ENCODE measurements around the gene TOP3B. TPM values are rescaled to one million over a fixed set of nuclear protein-coding genes. Genes with fewer than 3 reads are reported as not detected.

The TOP3B gene
- total and polyA plus RNA-seq, 5 donors from 2014 or later, result 13.1 to 56.7 (median 15.3) TPM

GRCh38 chr22:21946262-21946925, 36.2 kb downstream of the TOP3B start:
- no peaks in the 10 kb centered on the region for H3K36me3 ChIP-seq (ENCODE audit: control insufficient read depth, insufficient read depth, low read length)
- Mint-ChIP-seq H3K4me1 (peaks cover 0 to 42% (median 19%) of the 10 kb centered on the region in 4 donors), H3K9me3 (no peaks in the 10 kb centered on the region), H3K27ac (peak overlapping the region in 2 of 3 donors; percentile 32 to 41), H3K36me3 (peaks cover 15% of the 10 kb centered on the region), H3K27me3 (no peaks in the 10 kb centered on the region), H3K4me3 (peak overlapping the region in 1 of 4 donors; percentile 52)
- no peaks in the 10 kb centered on the region for H3K9me3 ChIP-seq (ENCODE audit: control insufficient read depth in 2 of 2, low read length in 2 of 2)
- ATAC-seq (ENCODE audit: low read depth in 2 of 2), result no peak
- no peak for DNase-seq
- H3K4me3 ChIP-seq (ENCODE audit: low read depth, low read length), result no peak overlapping the region
- peaks cover 2% of the 10 kb centered on the region for H3K4me1 ChIP-seq (ENCODE audit: control insufficient read depth, insufficient read depth, low read length, poor library complexity, severe bottlenecking)
- no peaks in the 10 kb centered on the region for H3K27me3 ChIP-seq (ENCODE audit: control insufficient read depth, insufficient read depth, low read length)
- no peak overlapping the region for H3K27ac ChIP-seq (ENCODE audit: insufficient read depth, low read length, poor library complexity, severe bottlenecking)

GRCh38 chr22:21945453-21946261, 36.9 kb downstream of the TOP3B start:
- H3K36me3 ChIP-seq (ENCODE audit: control insufficient read depth, insufficient read depth, low read length), result no peaks in the 10 kb centered on the region
- peaks cover 2% of the 10 kb centered on the region for H3K4me1 ChIP-seq (ENCODE audit: control insufficient read depth, insufficient read depth, low read length, poor library complexity, severe bottlenecking)
- Mint-ChIP-seq H3K27me3 (no peaks in the 10 kb centered on the region), H3K4me3 (peak overlapping the region in 1 of 4 donors; percentile 52), H3K9me3 (no peaks in the 10 kb centered on the region), H3K27ac (peak overlapping the region in 2 of 3 donors; percentile 10 to 69), H3K36me3 (peaks cover 17% of the 10 kb centered on the region), H3K4me1 (peaks cover 0 to 43% (median 21%) of the 10 kb centered on the region in 4 donors)
- no peaks in the 10 kb centered on the region for H3K9me3 ChIP-seq (ENCODE audit: control insufficient read depth in 2 of 2, low read length in 2 of 2)
- no peaks in the 10 kb centered on the region for H3K27me3 ChIP-seq (ENCODE audit: control insufficient read depth, insufficient read depth, low read length)
- no peak overlapping the region for H3K4me3 ChIP-seq (ENCODE audit: low read depth, low read length)
- H3K27ac ChIP-seq (ENCODE audit: insufficient read depth, low read length, poor library complexity, severe bottlenecking), result no peak overlapping the region
- ATAC-seq (ENCODE audit: low read depth in 2 of 2) (no peak), DNase-seq (no peak)

GRCh38 chr22:21944871-21945270, 37.7 kb downstream of the TOP3B start:
- Mint-ChIP-seq H3K9me3 (no peaks in the 10 kb centered on the region), H3K27ac (peak overlapping the region in 2 of 3 donors; percentile 10 to 69), H3K27me3 (no peaks in the 10 kb centered on the region), H3K4me1 (peaks cover 0 to 42% (median 21%) of the 10 kb centered on the region in 4 donors), H3K36me3 (peaks cover 17% of the 10 kb centered on the region), H3K4me3 (peak overlapping the region in 1 of 4 donors; percentile 24)
- Histone ChIP-seq H3K4me1 (ENCODE audit: control insufficient read depth, insufficient read depth, low read length, poor library complexity, severe bottlenecking) (peaks cover 2% of the 10 kb centered on the region), H3K27me3 (ENCODE audit: control insufficient read depth, insufficient read depth, low read length) (no peaks in the 10 kb centered on the region), H3K27ac (ENCODE audit: insufficient read depth, low read length, poor library complexity, severe bottlenecking) (no peak overlapping the region), H3K9me3 (ENCODE audit: control insufficient read depth in 2 of 2, low read length in 2 of 2) (no peaks in the 10 kb centered on the region), H3K36me3 (ENCODE audit: control insufficient read depth, insufficient read depth, low read length) (no peaks in the 10 kb centered on the region), H3K4me3 (ENCODE audit: low read depth, low read length) (no peak overlapping the region)
- DNase-seq (no peak), ATAC-seq (ENCODE audit: low read depth in 2 of 2) (no peak)

- H3K4me3 ChIP-seq (ENCODE audit: low read depth, low read length), result no peak overlapping the region
- peaks cover 0 to 48% (median 21%) of the 10 kb centered on the region in 4 donors for H3K4me1 Mint-ChIP-seq
- H3K9me3 ChIP-seq (ENCODE audit: control insufficient read depth in 2 of 2, low read length in 2 of 2), result no peaks in the 10 kb centered on the region
- H3K27me3 Mint-ChIP-seq, result no peaks in the 10 kb centered on the region
- H3K9me3 Mint-ChIP-seq, result no peaks in the 10 kb centered on the region
- peaks cover 17% of the 10 kb centered on the region for H3K36me3 Mint-ChIP-seq
- H3K27ac ChIP-seq (ENCODE audit: insufficient read depth, low read length, poor library complexity, severe bottlenecking), result no peak overlapping the region
- H3K4me1 ChIP-seq (ENCODE audit: control insufficient read depth, insufficient read depth, low read length, poor library complexity, severe bottlenecking), result peaks cover 2% of the 10 kb centered on the region
- H3K27me3 ChIP-seq (ENCODE audit: control insufficient read depth, insufficient read depth, low read length), result no peaks in the 10 kb centered on the region
- DNase-seq (no peak), ATAC-seq (ENCODE audit: low read depth in 2 of 2) (no peak)
- no peaks in the 10 kb centered on the region for H3K36me3 ChIP-seq (ENCODE audit: control insufficient read depth, insufficient read depth, low read length)
- peak overlapping the region in 1 of 3 donors; percentile 60 for H3K27ac Mint-ChIP-seq
- no peak overlapping the region for H3K4me3 Mint-ChIP-seq
Measured at GRCh38 chr22:21943571-21944448, 38.8 kb downstream of the TOP3B start.

- H3K36me3 Mint-ChIP-seq, result peaks cover 17% of the 10 kb centered on the region
- no peaks in the 10 kb centered on the region for H3K9me3 Mint-ChIP-seq
- no peaks in the 10 kb centered on the region for H3K36me3 ChIP-seq (ENCODE audit: control insufficient read depth, insufficient read depth, low read length)
- no peak overlapping the region for H3K4me3 ChIP-seq (ENCODE audit: low read depth, low read length)
- H3K4me1 ChIP-seq (ENCODE audit: control insufficient read depth, insufficient read depth, low read length, poor library complexity, severe bottlenecking), result peaks cover 14% of the 10 kb centered on the region
- H3K27me3 ChIP-seq (ENCODE audit: control insufficient read depth, insufficient read depth, low read length), result no peaks in the 10 kb centered on the region
- DNase-seq (peak in 1 of 3 donors; percentile 11), ATAC-seq (ENCODE audit: low read depth in 2 of 2) (no peak)
- H3K4me1 Mint-ChIP-seq, result peaks cover 0 to 50% (median 22%) of the 10 kb centered on the region in 4 donors
- H3K27ac Mint-ChIP-seq, result peak overlapping the region; percentile 20 to 98 (median 37)
- peak overlapping the region in 1 of 4 donors; percentile 41 for H3K4me3 Mint-ChIP-seq
- H3K9me3 ChIP-seq (ENCODE audit: control insufficient read depth in 2 of 2, low read length in 2 of 2), result no peaks in the 10 kb centered on the region
- no peaks in the 10 kb centered on the region for H3K27me3 Mint-ChIP-seq
- H3K27ac ChIP-seq (ENCODE audit: insufficient read depth, low read length, poor library complexity, severe bottlenecking), result no peak overlapping the region
Measured at GRCh38 chr22:21942407-21943343, 39.9 kb downstream of the TOP3B start.

- H3K4me3 Mint-ChIP-seq, result no peak overlapping the region
- H3K9me3 ChIP-seq (ENCODE audit: control insufficient read depth in 2 of 2, low read length in 2 of 2), result no peaks in the 10 kb centered on the region
- peak overlapping the region; percentile 37 to 98 (median 51) for H3K27ac Mint-ChIP-seq
- no peaks in the 10 kb centered on the region for H3K36me3 ChIP-seq (ENCODE audit: control insufficient read depth, insufficient read depth, low read length)
- no peak overlapping the region for H3K4me3 ChIP-seq (ENCODE audit: low read depth, low read length)
- H3K9me3 Mint-ChIP-seq, result no peaks in the 10 kb centered on the region
- H3K27me3 ChIP-seq (ENCODE audit: control insufficient read depth, insufficient read depth, low read length), result no peaks in the 10 kb centered on the region
- H3K4me1 Mint-ChIP-seq, result peaks cover 0 to 47% (median 19%) of the 10 kb centered on the region in 4 donors
- H3K4me1 ChIP-seq (ENCODE audit: control insufficient read depth, insufficient read depth, low read length, poor library complexity, severe bottlenecking), result peaks cover 16% of the 10 kb centered on the region
- H3K27me3 Mint-ChIP-seq, result no peaks in the 10 kb centered on the region
- no peak overlapping the region for H3K27ac ChIP-seq (ENCODE audit: insufficient read depth, low read length, poor library complexity, severe bottlenecking)
- peaks cover 17% of the 10 kb centered on the region for H3K36me3 Mint-ChIP-seq
- ATAC-seq (ENCODE audit: low read depth in 2 of 2), result no peak
- DNase-seq, result no peak
Measured at GRCh38 chr22:21941921-21942320, 40.7 kb downstream of the TOP3B start.
